HuH-7 (cell line): ENCODE measurements around the gene FAM24B.
"Not testable (repeated sequence)": the region's sequence is repeated elsewhere in the genome, so short reads cannot be mapped to it uniquely, and the experiment has no call there.

Experiments used
- DNase-seq: peaks from one replicate; pipeline ENCODE4 v3.0.0; 2011; ENCODE audit warnings: low spot score

Gene FAM24B

GRCh38 chr10:122858042-122858441, 21.3 kb downstream of the FAM24B start:
- not testable (repeated sequence) for DNase-seq

GRCh38 chr10:122856902-122857301, 22.5 kb downstream of the FAM24B start:
- DNase-seq = no peak

- DNase-seq = no peak
Measured at GRCh38 chr10:122855745-122856144, 23.6 kb downstream of the FAM24B start.

GRCh38 chr10:122854648-122855047, 24.7 kb downstream of the FAM24B start:
- no peak for DNase-seq

GRCh38 chr10:122853665-122854313, 25.6 kb downstream of the FAM24B start:
- no peak for DNase-seq

GRCh38 chr10:122852261-122852660, 27.1 kb downstream of the FAM24B start:
- DNase-seq = no peak

GRCh38 chr10:122850705-122851640, 28.4 kb downstream of the FAM24B start:
- no peak for DNase-seq

- DNase-seq = no peak
Measured at GRCh38 chr10:122849900-122850605, 29.3 kb downstream of the FAM24B start.

- no peak for DNase-seq
Measured at GRCh38 chr10:122849090-122849489, 30.3 kb downstream of the FAM24B start.

- DNase-seq = no peak
Measured at GRCh38 chr10:122847782-122848604, 31.4 kb downstream of the FAM24B start.

GRCh38 chr10:122845783-122846332, 33.5 kb downstream of the FAM24B start, which contains the start of gene CUZD1:
Gene CUZD1, minus strand, starts transcription at chr10:122845857. Its CDS starts 14 bp downstream, at chr10:122845843.
- DNase-seq = no peak

GRCh38 chr10:122844146-122844545, 35.2 kb downstream of the FAM24B start:
- DNase-seq = no peak

- no peak for DNase-seq
Measured at GRCh38 chr10:122841569-122841968, 37.8 kb downstream of the FAM24B start.

GRCh38 chr10:122839505-122839904, 39.9 kb downstream of the FAM24B start:
- no peak for DNase-seq

GRCh38 chr10:122838880-122839279, 40.5 kb downstream of the FAM24B start:
- no peak for DNase-seq

GRCh38 chr10:122835908-122836307, 43.5 kb downstream of the FAM24B start:
- DNase-seq = no peak

- DNase-seq = no peak
Measured at GRCh38 chr10:122830965-122831353, 48.4 kb downstream of the FAM24B start.

GRCh38 chr10:122830273-122830964, 49.0 kb downstream of the FAM24B start:
- no peak for DNase-seq

- no peak for DNase-seq
Measured at GRCh38 chr10:122829454-122829853, 49.9 kb downstream of the FAM24B start.

GRCh38 chr10:122828716-122829255, 50.6 kb downstream of the FAM24B start:
- DNase-seq = no peak
